Occipital lobe (tissue), 2 donors: ENCODE data around the gene RPL32. TPM values are rescaled to one million over a fixed set of nuclear protein-coding genes. Genes with fewer than 3 reads are reported as not detected.

Source experiments
- DNase-seq: peaks from one replicate; lab custom pipeline; 2025; lab: John Stamatoyannopoulos, UW
- total RNA-seq: library from RNA; depleted of rRNA; stranded (reverse); fragments of >200 nt; gene quantifications from one replicate; pipeline ENCODE4 v1.2.3, GENCODE V29; 2014

Gene RPL32
- total RNA-seq, 1 donor from 2014 or later = 2,076 TPM

DNA sequence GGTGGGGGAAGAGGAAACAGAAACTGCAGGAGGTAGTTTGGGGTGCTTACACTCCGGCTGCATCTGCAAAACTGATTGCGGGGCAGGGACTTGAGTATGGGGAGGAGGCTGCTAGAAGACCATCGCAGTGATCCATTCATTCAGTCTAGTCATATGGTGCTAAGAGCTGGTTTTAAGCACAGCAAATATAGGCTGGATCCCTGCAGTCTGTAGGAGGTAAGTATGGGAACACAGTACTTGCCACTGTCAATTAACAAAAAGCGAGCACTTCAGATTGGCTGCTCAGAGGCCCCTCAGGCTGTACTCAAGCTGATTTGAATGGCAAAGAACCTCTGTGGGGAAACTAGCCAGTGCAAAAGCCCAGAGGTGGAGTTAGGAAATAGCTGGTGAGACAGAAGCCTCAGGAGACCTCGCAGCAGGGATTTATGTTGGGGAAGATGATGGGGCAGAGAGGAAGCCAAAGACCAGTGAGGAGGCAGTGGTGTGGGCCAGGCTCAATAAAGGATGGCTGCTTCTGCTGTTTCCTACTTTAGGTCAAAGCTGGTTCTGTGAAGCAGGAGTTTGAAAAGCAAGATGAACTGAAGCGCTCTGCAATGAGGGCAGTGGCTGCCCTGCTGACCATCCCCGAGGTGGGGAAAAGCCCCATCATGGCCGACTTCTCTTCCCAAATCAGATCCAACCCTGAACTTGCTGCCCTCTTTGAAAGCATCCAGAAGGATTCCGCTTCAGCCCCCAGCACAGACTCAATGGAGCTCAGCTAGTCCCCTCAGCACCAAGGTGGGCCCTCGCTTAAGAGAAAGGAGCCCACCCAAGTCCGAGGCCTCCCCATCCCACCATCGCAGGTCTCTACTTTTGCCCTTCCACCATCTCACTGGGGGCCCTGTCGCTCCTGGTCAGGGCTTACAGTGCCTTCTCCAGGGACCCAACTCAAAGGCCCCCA lies 7.9 kb downstream of the RPL32 start:
- no peak for DNase-seq

DNA sequence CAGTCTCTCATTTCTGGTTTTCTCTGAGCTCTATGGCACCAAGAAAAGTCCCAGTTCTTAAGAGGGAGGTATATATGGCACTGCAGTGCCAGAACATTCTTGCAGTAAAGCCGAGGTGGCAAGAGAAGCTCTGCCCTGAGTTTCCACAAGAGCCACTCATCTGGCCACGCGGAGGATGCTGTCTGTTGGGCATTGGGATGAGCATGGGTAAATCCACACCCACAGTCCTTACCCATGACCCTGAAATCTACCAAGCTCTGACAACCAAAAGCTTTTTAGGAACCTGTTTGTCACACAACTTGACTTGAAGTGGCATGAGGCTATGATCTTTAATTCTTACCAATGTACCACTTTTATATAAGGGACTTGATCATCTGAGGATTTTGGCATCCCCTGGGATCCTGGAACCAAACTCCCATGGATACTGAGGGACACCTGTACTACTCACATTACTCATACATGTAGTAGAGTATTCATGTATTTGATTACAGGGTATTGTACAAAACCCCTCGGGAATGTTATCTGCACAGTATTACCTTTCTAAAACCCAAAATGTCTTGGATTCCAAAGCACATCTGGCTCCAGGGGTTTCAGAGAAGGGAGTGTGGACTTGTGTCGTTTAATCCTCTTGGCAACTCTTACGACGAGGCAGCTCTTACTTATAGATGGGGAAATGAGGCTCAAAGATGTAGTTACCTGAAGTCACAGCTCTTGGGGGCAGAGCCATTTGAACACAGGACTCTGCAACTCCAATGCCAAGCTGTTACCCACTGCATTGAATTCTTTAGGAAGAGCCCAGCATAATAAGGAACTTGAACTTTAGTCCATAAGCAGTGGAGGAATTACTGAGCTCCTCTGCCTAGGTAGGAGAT lies 8.8 kb downstream of the RPL32 start:
- DNase-seq = no peak

DNA sequence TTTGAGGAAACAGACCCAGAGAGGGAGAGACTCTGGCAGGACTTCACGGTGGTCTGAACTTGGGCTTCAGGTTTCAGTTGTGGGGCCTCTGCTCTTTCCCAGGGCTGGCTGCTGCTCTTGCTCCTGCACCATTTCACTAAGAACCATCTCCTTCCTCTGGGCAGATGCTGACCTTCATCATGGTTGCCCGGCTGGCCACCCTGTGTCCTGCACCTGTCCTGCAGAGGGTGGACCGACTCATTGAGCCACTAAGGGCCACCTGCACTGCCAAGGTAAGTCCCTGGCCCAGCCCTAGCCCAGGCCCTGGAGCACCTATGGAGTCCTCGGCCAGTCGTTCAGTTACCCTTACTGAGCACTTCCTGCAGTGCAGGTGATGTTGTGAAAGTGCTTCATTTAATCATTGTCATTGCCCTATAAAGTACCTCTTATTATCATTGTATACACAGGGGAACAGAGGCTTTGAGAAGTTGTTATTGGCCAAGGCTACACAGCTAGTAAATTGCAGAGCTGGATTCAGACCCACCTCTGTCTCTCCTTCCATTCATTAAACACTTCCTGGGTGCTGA lies 10.0 kb downstream of the RPL32 start:
- DNase-seq = no peak

DNA sequence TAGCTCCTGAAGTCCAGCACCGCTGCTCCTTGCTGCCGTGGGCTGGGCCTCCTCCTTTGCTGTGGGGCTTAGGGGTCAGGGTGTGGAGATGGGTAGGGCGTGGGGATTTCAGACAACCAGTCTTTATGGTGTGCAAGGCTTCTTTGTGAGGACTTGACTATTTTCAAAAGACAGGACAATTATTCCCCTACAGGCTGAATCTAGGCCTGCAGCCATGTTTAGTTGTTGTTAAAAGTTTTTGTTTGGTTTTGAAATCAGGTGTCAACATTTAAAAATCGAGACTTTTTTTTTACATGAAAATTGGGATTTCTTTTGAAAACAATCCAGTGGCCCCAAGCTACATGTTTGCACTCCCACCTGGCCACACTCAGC lies 10.6 kb downstream of the RPL32 start:
- no peak for DNase-seq

DNA sequence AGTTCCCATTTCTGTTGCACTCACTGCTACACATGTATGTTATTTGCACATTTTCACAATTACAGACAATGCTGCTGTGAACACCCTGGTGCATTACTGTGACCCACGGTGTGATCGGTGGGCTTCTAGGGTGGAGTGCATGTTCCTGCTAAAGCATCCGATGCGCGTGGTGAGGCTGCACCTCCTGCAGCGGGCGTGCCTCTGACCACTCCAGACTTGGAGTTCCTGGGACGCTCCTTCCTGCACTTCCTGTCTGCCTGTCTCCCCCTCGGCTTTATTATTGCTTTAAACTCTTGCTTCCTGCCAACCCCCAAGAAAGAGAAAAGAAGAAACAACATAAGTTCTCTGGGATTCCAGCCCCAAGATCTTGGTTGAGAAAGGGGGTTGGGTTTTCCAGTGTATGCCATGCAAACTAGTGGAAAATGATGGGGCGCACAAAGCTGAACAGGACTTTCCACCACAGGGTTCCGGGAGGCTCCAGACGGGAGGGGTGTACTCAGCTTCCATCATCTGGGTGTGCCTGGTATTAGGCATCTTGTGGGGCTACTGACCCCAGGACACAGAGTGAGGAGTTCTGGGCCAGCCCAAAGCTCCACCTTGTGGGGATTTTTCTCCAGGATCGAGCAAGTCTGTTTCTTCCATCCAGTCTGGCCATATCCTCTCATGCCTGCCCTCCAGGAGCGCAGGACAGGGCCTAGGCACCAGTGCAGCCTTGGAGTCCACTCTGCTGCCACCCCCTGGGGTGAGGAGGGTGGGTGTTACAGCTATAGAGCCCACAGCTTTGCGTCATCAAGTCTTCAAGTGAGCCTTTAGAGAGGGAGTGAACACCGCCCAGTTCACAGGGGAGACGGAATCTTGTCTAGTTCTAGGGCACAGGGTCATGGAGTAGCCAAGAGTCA lies 11.2 kb downstream of the RPL32 start:
- no peak for DNase-seq

DNA sequence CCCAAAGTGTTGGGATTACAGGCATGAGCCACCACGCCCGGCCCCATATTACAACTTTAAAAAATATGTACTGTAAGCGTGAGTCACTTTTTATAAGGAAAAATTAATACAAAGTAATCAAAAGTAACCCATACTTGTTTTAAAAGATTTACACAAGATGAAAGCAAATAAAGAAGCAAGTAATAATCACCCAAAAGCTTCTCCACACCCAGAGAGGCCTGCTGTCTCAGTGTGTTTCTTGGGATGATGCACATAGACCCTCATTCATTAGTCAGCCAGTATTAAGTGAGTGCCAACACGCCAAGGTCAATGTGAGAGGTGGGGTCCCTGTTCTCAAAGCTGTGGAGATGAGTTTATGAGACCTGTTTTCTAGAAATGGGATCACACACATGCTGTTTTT lies 12.0 kb downstream of the RPL32 start:
- no peak for DNase-seq

DNA sequence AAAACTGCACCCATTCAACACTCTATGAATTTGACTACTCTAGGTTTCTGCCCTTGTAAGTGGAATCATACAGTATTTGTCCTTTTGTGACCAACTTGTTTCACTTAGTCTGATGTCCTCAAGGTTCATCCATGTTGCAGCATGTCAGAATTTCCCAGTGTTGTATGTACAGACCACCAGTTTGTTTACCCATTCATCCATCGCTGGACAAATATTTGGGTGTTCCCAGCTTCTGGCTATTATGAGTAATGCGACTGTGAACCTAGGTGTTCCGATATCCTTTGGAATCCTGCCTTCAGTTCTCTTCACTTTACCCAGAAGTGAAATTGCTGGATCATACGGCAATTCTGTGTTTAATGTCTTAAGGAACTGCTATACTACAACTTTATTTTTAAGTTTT lies 12.6 kb downstream of the RPL32 start:
- no peak for DNase-seq

DNA sequence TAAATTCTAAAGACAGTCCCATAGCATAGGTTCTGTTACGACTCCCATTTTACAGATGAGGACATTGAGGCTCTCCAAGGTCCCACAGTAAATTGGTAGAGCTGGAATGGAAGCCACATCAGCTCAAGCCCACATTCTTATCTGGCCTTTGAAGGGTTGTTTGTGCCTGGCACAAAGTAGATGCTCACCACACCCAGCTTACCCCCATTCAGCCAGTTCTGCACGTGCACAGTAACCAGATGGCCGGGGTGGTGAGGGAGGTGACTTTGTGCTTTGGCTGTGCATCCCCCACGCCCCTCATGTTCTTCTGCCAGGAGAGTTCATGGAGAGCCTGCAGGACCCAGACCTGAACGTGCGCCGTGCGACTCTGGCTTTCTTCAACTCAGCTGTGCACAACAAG lies 16.2 kb downstream of the RPL32 start:
- DNase-seq = no peak

DNA sequence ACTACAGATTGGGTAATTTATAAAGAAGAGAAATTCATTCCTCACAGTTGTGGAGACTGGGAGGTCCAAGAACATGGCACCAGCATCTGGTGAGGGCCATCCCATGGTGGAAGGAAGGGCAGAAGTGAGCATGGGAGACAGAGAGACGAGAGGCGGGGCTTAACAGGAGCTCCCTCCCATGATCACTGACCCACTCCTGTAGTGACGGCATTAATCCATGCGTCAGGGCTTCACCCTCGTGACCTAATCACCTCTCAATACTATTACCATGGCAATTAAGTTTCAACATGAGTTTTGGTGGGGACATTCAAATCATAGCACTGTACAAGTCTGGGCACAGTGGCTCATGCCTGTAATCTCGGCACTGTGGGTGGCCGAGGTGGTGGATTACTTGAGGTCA lies 17.1 kb downstream of the RPL32 start:
- DNase-seq = no peak

DNA sequence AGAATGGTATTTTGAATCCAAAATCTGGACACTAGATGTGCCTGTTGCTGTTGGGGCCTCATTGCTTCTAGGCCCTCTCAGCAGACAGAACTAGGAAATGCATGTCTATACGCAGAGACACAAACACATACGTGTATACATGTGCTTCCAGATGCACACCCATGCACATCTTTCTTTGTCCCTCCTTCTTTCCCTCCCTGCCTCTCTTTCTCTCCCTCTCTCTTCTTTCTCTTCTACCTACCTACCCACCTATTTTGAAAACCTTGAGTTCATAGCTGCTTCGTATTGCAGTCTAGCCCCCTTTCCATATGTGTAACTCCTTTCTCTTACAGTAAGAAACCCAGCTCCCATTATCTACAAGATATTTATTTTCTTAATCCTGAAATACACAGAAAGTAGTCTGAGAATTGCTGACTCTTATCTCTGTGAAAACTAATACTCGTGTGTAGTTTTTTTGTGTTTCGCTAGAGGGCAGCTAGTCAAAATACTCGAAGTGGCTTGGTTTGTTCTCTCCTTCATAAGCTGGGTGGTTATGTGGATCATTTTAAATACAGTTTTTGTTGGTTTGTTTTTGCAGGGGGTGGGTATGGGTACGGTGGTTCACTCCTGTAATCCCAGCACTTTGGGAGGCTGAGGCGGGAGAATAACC lies 18.5 kb downstream of the RPL32 start:
- no peak for DNase-seq

DNA sequence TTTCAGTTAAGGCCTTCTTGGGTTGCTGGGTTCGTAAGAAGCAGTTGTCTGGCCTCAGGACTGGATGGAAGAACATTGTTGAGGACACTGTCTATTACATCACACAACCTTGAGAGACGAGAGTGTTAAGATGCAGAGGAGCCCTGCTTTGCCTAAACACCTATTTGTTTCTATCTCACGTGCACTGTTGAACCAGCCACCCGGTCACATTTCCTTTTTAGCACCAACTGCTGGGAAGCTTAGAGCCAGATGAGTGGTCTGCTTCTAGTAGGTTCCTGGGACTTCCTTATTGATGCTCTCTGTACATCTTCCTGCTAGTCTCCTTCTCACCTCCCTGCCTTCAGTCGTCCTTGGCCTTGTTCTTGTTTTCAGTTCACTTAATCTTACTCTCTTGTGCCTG lies 22.6 kb downstream of the RPL32 start:
- DNase-seq = no peak

DNA sequence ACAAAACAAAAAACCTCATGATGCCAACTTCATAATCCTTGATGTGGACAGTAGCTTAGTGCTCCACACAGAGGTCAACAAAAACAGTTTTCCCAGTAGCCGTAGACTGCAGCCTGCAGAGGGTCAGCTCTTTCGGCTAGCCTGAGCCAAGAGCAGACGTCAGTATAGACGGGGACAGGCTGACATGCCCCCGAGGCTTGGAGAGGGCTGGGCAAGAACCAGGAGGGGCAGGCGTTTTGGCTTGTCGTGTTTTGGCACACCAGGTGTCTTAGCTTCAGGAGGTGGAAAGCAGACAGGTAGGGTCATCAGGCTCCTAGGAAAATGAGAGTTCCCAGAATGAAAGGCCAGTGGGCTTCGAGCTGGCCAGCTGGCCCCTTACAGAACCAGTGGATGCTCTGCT lies 23.1 kb downstream of the RPL32 start:
- DNase-seq = no peak

DNA sequence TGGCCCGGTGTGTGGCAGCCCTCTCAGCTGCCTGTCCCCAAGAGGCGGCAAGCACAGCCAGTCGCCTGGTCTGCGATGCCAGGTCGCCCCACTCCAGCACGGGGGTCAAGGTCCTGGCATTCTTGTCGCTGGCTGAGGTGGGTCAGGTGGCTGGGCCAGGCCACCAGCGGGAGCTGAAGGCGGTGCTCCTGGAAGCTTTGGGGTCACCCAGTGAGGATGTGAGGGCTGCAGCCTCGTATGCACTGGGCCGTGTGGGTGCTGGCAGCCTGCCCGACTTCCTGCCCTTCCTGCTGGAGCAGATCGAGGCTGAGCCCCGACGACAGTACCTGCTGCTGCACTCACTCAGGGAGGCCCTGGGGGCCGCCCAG lies 24.0 kb downstream of the RPL32 start:
- no peak for DNase-seq

DNA sequence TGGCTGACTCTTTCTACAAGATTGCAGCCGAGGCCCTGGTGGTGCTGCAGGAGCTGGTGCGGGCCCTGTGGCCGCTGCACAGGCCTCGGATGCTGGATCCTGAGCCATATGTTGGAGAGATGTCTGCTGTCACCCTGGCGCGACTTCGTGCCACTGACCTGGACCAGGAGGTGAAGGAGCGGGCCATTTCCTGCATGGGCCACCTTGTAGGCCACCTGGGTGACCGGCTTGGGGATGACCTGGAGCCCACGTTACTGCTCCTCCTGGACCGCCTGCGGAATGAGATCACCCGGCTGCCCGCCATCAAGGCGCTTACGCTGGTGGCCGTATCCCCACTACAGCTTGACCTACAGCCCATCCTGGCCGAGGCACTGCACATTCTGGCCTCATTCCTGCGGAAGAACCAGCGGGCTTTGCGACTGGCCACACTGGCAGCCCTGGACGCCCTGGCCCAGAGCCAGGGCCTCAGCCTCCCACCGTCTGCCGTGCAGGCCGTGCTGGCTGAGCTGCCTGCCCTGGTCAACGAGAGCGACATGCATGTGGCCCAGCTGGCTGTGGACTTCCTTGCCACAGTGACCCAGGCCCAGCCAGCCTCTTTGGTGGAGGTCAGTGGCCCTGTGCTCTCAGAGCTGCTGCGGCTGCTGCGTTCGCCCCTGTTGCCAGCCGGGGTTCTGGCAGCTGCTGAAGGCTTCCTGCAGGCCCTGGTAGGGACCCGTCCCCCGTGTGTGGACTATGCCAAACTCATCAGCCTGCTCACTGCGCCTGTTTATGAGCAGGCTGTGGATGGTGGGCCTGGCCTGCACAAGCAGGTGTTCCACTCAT lies 24.6 kb downstream of the RPL32 start:
- no peak for DNase-seq

DNA sequence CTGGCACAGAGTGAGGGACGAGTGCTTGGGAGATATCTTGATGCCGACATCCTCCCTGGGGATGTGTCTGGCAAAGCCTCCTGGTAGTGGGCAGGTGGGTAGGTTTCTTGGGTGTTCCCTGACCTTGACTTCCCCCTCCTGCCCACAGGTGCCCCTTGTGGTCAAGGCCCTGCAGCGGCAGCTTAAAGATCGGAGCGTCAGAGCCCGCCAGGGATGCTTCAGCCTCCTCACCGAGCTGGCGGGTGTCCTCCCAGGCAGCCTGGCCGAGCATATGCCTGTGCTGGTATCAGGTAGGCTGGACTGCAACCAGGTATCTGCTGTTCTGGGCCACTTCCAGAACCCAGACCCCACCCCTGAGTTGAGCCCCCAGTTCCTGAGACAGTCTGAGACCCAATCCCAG lies 25.6 kb downstream of the RPL32 start:
- DNase-seq = no peak

DNA sequence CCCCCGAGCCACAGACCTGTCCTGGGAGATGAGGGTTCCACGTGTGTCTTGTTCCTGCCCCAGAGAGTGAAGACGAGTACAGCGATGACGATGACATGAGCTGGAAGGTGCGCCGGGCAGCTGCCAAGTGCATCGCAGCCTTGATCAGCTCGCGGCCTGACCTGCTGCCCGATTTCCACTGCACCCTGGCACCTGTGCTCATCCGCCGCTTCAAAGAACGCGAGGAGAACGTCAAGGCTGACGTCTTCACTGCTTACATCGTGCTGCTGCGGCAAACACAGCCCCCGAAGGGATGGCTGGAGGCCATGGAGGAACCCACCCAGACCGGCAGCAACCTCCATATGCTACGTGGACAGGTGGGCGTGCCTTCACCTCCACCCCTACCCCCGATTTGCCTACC lies 26.3 kb downstream of the RPL32 start:
- DNase-seq = no peak

DNA sequence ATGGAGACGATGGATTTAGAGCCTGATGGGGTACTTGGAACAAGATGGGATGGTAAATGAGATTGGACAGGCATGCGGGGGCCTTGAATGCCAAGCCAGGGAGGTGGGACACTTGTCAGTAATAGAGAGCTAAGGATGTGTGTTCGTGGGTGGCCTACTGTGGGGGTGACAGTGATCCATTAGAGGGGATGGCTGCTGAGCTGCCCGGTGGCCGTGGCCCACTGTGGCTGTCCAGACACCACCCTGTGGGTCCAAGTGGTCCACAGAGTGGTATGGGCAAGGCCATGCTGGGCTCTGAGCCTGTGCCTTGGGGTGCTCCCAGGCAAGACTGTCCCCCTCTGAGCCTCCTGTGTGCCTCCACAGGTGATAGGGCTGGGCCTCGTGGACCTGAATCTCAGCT lies 27.4 kb downstream of the RPL32 start:
- no peak for DNase-seq

DNA sequence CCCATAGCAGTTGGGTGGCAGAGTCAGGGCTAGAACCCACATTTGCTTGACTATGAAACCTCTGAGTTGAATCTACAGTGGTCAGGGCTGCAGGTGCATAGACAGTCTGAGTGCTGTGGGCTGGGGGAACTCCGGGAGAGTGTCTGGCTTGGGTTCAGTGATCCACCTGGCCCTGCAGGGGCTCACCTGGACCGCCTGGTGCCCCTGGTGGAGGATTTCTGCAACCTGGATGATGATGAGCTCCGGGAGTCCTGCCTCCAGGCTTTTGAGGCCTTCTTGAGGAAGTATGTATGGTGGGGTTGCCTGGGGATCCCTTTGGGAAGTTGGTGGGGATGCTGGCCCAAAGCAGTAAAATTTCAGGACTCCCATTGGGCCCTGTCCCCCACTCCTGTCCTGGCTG lies 28.6 kb downstream of the RPL32 start:
- DNase-seq = no peak

DNA sequence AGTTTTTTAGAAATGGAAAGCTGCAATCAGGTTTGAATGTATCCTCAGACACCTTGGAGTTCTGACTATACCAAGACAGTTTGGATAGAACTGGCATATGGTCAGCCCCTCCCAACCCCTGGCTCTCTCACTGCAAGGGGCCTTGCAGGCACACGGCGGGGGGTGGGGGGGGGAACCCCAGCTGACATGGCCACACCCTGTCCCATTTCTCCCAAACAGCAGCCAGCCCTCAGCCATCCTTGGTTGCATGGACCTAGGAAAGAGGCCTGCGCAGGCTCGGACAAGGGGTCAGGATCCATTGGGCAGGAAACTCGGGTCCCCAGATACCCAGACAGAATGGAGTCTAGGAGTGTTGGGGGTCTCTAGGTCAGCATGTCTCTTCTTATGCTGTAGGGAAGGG lies 30.4 kb downstream of the RPL32 start:
- DNase-seq = no peak
